Hematopoietic multipotent progenitor cell treated with erythropoietin and hydrocortisone succinate and interleukin-3 and kit ligand, for 6 days (in vitro differentiated cells): Measurements from ENCODE around the gene ZC2HC1B.
A peak's percentile ranks its signal among the peaks of the same experiment; 100 is the strongest.
"Not testable (repeated sequence)": the region's sequence is repeated elsewhere in the genome, so short reads cannot be mapped to it uniquely, and the experiment has no call there.

ENCODE experiments used
- DNase-seq: peaks from one replicate; pipeline ENCODE4 v3.0.0-alpha.2; 2015

The ZC2HC1B gene, protein sequence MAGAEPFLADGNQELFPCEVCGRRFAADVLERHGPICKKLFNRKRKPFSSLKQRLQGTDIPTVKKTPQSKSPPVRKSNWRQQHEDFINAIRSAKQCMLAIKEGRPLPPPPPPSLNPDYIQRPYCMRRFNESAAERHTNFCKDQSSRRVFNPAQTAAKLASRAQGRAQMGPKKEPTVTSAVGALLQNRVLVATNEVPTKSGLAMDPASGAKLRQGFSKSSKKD

DNA sequence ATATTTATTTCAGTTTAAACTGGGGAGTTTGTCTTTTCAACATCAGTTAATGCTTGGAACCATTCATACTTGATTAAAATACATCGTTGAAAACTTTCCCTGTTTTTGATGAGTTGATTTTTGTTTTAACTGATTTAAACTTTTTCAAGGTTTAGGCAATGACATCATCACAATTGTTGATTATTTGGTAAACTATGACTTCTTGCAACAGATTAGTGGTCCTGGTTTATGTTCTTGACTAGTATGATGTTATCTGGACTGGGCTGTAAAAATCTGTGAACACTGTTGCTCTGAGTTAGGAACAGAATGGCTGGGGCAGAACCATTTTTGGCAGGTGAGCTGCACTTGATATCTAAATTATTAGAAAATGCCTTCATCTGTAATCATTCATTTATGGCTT is at the start of gene ZC2HC1B:
ZC2HC1B (plus strand) TSS at position 241 of the 400 bp plus-strand sequence; CDS start at position 307, 66 bp downstream.
- DNase-seq = no peak

DNA sequence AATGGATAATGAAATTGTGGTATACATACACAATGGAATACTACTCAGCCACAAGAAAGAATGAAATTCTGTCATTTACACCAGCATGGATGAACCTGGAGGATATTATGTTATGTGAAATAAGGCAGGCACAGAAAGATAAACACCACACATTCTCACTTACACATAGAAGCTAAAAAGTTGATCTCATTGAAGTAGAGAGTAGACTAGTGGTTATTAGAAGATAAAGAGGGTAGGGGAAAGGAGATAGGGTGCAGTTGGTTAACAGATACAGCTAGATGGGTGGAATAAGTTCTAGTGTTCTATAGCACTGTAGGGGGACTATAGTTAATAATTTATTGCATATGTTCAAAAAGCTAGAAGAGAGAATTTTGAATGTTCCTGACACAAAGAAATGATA is 46.7 kb upstream of the ZC2HC1B start:
- peak; percentile 76 for DNase-seq

DNA sequence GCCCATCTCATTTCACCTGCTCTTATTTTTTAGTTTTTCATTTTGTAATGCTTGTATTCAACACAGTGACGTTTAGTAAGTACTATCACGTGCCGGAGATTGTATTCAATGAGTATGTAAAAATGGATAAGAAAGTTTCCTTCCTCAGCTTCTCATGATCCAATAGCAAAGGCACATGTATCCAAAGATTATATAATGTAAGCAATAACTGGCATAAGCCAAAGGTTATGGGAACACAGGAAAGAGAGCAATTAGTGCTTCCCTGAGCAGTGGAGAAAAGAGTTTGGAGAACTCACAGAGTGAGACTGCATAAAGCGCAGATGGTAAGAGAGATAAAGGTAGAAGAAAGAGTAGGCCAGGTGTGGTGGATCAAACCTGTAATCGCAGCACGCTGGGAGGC is 42.9 kb upstream of the ZC2HC1B start:
- DNase-seq = no peak

DNA sequence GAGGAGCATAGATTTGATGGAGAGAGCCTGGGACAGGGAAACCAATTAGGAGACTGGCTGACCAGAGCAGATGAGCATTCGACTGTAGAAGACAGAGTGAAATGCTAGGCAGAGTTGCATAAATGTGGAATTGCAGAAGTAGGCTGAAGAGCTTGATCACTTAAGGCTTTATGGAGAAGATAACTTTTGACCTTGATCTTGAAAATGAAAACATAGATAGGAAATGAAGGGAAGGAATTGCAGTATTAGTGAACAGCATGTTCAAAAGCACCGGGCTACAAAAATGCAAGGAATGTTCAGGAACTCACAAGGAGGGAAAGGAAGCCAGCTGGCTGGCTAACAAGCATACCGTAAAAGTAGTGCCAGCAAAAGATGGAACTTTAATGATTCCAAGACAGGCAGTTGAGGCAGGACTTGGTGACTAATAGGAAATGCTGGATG is 41.7 kb upstream of the ZC2HC1B start:
- DNase-seq = no peak

DNA sequence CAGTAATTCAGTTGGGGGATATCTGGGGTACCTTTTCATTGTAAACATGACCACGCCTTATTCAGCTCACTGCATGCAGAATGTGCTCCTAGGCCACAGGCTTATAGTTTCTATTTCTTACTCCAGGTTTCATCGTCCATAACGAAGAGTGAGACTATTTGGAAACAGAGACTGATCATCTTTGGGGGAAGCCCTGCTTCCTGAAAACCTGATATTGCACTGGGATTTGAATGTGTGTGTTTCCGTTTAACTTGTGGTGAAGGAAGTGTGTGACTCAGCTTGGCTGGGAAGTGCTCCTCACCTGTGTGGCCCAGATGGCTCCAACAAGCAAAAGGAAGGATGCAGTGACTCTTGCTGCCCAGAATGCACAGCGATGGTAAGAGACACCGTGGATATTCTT is 40.7 kb upstream of the ZC2HC1B start:
- no peak for DNase-seq

DNA sequence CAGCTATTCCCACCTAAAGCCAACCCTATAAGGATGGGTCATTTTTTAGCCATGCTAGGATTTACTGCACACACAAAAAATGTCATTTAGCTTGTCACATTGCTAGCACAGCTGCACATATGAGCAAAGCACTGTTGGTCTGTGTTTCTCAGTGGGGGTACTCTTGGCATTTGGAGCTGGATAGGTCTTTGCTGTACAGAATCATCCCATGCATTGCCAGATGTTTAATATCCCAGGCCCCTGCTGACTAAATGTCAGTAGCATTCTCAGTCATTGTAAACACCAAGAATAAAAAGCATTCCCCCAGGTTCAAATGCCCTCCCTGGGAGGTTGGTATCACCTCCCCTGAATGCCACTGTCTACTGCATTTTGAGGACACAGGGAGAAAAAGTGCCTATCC is 35.7 kb upstream of the ZC2HC1B start:
- no peak for DNase-seq

DNA sequence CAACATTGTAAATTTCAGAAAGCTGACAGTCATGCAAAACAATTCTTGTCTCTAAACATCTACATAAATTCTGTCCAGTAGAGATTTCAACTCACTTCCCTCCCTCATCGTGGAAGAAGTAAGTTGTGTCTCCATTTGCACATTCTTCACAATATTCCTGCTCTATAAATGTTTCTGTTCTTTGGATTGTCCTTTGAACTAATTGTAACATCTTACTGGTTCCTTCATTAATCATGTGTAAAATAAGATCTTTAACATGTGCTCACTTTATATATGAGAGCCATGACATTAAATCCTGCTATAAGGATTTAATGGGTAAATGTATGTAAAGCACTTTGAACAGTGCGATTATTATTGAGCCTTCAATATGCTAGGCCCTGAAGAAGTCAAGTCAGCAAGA is 28.1 kb upstream of the ZC2HC1B start:
- DNase-seq = no peak

DNA sequence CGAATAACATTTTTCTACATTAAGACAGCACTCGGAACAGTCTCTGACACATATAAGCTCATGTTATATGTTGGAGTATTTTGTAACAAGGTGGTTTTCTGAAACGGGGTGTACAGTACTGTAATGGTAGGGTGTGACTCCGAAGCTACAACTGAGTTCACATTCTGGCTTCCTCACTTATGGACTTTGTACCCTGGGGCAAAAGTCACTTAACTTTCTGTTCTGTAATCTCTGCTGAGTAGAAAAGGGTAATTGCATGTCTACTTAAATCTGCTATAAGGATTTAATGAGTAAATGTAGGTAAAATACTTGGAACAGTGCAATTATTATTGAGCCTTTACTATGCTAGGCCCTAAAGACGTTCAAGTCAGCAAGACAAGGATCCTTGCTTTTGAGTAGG is 25.9 kb upstream of the ZC2HC1B start:
- no peak for DNase-seq

DNA sequence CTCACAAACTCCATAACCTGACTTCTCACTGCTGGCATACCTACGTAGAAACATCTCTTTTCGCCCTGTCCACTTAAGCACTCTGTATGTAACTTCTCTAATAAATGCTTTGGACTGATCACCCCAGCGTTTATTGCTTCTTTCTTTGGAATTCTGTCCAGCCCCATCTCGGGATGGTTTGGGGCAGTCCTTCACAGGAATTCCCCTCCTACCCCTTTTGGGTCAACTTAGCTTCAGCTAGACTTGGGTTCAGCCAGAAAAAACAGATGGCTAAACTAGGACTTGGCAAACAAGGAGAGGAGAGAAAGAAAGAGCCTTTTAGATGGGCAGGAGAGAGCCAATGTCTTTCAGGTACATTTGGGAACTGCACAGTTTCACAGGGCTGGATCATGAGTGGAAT is 25.1 kb upstream of the ZC2HC1B start:
- no peak for DNase-seq

DNA sequence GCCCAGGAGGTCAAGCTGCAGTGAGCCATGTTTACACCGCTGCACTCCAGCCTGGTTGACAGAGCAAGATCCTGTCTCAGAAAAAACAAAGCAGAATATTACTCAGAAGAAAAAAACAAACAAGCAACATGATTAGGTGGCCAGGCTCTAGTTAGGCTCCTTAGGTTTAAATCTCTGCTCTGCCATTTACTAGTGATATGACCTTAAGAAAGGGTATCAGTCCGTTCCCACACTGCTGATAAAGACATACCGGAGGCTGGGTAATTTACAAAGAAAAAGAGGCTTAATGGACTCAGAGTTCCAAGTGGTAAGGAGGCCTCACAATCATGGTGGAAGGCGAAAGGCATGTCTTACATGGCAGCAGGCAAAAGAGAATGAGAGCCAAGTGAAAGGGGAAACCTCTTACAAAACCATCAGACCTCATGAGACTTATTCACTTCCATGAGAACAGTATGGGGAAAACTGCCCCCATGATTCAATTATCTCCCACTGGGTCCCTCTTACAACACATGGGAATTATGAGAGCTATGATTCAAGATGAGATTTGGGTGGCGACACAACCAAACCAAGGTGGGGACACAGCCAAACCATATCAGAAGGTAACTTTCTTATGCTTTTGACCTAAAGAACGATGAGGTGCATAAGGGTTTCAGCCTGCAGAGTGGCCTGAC is 23.5 kb upstream of the ZC2HC1B start:
- no peak for DNase-seq

DNA sequence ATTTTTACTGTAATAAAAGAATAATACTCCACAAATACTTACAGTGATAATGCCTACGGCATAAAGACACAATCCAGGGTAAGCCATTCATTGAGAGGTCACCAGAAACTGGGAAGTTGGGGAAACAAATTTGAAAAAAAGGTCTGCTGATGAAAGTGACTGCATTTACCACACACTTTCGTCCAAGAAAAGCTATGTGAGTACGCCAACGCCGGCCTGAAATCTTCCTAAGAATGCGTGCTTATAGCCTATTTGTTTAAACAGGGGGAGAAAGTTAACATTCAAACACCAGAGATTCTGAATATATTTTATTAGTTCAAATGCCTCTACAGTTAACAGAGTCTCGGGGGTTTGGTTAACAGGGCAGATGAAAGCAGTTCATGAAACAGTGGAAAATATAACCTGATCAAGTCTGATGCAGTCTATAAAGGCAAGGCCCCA is 21.8 kb upstream of the ZC2HC1B start:
- no peak for DNase-seq

DNA sequence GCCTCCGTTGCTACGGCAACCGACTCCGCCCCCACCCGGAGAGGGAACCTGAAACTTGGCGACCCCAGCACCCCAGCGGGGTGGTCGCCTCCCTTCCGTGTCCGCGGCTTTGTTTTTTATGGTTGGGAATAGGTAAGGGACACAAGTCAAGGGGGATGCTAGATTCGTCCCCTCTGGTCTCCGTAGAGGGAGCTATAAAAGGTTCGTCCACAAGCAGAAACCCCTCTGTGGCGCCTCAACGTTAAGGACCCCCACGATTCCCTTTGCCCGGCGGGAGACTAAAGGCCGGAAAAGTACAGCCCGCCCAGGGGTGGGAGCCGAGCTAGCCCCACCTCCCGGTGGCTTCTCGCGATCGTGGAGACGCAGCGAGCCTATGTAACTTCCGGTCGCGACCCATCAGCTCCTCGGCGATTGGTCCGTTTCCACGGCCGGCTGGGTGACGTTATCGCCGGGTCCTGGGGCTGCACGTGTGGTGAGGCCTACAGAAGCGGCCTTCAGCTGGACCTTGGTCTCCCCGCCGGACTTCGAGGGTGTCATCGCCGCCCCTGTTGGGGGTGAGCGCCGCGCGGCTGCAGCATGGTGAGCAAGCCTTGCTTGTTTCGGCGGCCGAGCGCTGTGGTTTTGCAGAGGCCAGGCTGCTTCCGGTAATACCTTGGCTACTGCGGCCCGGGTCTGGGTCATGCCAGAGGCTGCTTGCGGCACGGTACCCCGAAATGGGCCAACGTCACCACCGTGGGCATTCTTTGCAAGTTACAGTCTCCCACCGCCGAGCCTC is 21.2 kb upstream of the ZC2HC1B start, which contains the start of gene LTV1:
LTV1 (plus strand) TSS at position 437 of the 775 bp plus-strand sequence; CDS start at position 577, 140 bp downstream.
- peak; percentile 98 for DNase-seq

DNA sequence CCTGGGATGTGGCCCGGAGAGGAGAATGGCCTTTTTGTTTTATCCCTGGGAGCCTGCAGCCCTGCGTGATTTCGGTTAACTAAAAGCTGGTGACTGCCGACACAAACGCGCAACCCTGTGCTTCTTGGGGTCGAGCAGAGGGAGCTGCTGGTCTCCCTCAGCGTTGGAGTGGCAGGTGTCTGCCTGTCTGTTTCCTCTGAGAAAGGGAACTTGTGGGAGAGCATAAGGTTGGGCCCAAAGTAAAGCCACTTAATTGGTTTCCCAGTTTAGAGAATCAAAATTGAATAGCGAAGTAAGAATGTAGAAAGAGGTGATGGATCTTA is 20.6 kb upstream of the ZC2HC1B start:
- DNase-seq = peak; percentile 42

DNA sequence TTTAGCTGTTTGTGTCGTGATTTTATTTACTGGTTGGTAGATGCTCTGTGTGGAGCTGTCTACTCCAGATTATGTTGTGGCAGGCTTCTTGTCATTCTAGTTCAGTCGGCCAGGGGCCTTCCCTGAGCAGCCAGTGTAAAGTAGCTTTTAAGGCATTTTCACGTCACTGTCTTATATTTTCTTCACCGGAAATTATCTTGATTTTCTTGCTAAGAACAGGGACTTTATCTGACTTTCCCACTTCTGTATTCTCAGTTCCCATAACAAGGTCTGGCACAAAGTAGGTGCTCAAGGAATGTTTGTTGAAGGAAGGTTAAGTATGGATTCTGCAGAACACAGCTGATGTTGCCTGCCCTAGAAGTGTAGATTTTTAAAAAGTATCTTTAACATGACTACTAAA is 20.3 kb upstream of the ZC2HC1B start:
- peak; percentile 40 for DNase-seq

DNA sequence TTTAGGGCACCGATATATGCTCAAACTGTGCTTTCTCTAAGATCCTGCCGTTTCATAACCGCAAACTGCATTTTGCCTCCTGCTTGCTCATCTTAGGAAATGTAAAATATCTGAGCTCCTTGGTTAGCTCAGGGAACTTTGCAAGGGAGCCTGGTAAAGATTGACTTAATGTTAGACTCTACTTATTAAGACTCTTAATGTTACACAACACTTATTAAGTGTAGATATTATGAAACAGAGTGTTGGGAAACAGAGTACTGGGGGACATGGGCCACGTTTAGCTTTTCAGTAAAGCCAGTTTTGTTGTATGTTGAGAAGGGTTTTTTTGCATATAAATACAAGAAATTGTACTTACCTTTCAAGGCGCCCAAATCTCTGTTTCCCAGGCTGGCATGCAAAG is 19.2 kb upstream of the ZC2HC1B start:
- DNase-seq = peak; percentile 33

DNA sequence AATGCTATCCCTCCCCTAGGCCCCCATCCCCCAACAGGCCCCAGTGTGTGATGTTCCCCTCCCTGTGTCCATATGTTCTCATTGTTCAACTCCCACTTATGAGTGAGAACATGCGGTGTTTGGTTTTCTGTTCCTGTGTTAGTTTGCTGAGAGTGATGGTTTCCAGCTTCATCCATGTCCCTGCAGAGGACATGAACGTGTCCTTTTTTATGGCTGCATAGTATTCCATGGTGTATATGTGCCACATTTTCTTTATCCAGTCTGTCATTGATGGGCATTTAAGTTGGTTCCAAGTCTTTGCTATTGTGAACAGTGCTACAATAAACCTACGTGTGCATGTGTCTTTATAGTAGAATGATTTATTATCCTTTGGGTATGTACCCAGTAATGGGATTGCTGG is 12.6 kb upstream of the ZC2HC1B start:
- not testable (repeated sequence) for DNase-seq

DNA sequence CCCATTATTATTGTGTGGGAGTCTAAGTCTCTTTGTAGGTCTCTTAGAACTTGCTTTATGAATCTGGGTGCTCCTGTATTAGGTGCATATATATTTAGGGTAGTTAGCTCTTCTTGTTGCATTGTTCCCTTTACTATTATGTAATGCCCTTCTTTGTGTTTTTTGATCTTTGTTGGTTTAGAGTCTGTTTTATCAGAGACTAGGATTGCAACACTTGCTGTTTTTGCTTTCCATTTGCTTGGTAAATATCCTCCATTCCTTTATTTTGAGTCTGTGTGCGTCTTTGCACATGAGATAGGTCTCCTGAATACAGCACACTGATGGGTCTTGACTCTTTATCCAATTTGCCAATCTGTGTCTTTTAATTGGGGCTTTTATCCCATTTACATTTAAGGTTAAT is 9.2 kb upstream of the ZC2HC1B start:
- not testable (repeated sequence) for DNase-seq

DNA sequence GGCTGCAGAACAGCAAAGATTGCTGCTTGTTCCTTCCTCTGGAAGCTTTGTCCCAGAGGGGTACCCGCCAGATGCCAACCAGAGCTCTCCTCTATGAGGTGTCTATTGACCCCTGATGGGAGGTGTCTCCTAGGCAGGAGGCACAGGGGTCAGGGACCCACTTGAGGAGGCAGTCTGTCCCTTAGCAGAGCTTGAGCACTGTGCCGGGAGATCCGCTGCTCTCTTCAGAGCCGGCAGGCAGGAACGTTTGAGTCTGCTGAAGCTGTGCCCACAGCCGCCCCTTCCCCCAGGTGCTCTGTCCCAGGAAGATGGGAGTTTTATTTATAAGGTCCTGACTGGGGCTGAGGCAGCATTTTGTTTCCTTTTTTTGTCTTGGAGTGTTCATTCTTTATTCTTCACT is 7.5 kb upstream of the ZC2HC1B start:
- not testable (repeated sequence) for DNase-seq

DNA sequence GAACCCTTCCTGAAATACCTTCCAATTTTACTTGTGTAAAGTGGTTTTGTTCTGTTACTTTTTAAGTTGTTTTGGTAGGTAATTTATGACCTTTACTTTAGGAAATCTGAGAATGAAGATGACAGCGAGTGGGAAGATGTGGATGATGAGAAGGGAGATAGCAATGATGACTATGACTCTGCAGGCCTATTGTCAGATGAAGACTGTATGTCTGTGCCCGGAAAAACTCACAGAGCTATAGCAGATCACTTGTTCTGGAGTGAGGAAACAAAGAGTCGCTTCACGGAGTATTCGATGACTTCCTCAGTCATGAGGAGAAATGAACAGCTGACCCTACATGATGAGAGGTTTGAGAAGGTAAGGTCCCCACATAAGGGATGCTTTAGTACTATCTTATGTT is 6.6 kb upstream of the ZC2HC1B start:
- no peak for DNase-seq

DNA sequence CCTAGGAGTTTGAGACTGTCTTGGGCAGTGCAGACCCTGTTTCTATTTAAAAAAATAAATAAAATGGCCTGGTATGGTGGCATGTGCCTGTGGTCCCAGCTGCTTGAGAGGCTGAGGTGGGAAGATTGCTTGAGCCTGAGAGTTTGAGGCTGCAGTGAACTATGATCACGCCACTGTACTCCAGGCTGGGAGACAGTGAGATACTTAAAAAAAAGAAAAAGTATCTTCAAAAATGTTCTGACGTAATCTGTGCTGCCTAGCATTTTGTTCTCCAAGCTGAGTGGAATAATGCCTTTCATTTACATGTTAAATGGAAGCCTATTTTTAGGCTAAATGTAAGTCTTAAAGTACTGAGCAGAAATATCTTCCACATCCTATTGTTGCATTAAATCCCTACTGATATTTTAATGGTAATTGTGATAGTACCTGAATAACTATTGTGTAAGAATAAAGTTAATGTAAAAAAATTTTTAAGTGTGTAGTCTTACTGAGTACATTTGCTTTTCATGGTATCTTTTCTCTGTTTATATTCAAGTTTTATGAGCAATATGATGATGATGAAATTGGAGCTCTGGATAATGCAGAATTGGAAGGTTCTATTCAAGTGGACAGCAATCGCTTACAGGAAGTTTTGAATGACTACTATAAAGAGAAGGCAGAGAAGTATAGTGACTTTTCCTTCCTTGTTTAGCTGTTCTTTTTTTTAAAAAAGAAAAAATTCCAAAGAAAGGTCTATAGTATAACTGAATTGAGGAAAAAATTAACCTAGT is 4.2 kb upstream of the ZC2HC1B start:
- DNase-seq = no peak

DNA sequence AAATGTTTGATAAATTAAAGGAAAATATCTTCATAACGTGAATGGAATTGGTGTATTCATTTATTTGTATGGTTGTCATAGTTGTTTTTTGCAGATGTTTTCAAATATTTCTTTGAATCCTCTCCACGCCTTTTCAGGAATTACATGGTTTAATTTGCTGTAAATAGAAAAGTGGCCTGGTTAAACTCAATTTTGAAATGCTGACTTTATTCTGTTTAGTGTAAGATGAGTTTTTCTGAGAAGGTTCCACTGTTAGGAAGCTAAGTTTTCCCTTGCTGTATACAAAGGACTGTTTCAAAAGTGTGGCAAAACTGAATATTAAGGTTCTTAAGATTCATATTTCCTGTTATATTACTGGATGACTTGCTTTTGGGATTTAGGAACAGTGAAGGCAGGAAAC is 503 bp upstream of the ZC2HC1B start:
- DNase-seq = no peak

DNA sequence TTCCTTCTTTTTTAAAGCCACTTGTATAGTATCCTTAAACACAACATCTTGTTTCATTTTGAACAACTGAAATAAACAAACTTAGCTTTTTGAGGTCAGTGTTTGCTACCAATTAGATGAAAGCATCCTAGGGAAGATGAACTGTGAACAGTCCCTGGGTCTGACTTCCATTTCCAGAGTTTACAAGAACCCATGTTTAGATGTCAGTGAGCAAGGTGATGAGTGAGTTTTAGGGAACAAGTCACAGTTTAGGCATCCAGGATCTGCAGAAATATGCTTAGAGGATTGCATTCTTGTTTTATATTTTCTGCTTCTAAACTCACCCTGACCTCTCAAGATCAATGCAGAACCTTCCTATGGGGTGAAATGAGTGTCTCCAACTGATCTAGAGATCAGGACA is 3.0 kb downstream of the ZC2HC1B start:
- DNase-seq = no peak

DNA sequence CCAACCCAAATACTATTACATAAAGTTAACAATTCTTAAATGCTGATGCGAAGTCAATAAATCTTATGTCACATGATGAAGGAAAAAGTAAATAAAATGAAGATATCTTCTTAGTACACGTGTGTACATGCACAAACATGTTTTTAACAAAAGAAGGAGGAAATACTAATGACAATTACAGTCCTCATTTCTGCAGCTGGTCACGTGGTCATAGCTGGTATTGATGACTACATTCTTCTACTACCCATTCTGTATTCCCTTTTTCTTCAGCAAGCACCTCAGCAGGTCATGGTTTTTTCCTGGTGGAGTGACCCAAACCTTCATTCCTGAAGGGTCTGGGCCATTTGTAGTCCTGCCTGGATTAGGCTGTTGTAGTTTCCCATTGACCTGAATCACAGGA is 4.5 kb downstream of the ZC2HC1B start:
- DNase-seq = not testable (repeated sequence)
